Panc1 (cell line): Measurements from ENCODE around the gene C22orf39. TPM values are rescaled to one million over a fixed set of nuclear protein-coding genes. Genes with fewer than 3 reads are reported as not detected.

ENCODE experiments used
- ATAC-seq: fragments of 200-7000 bp; cut with Tn5 transposase; 2 replicates; pipeline ENCODE4 v1.9.1; 2020; ENCODE audit warnings: mild to moderate bottlenecking, moderate library complexity
- BruUV-seq: library from RNA; stranded (reverse); fragments of 400-500 nt; replicated peaks from 2 replicates; lab custom pipeline; 2021; lab: Mats Ljungman, UMichigan
- CTCF ChIA-PET: fragments of 300-600 bp; sonication (Branson Sonifier 250); formaldehyde crosslinking; loops from one replicate; lab custom pipeline; 2022; ENCODE audit warnings: antibody characterized with exemption; lab: Charles Lee
- POLR2A ChIA-PET: fragments of 300-600 bp; sonication (Branson Sonifier 250); formaldehyde crosslinking; loops from one replicate; lab custom pipeline; 2022; ENCODE audit warnings: antibody characterized with exemption; lab: Charles Lee
- DNase-seq: peaks from one replicate; pipeline ENCODE4 v3.0.0-alpha.2; 2010; ENCODE audit warnings: low read depth, low spot score
- H3K27ac ChIP-seq: 2 replicates; pipeline ENCODE4 v1.5.1; 2011; ENCODE audit warnings: mild to moderate bottlenecking, low read length, inconsistent platforms
- H3K27me3 ChIP-seq: fragments of 200-500 bp; sonication (Bioruptor generic); 2 replicates; pipeline ENCODE4 v1.6.0; 2014; ENCODE audit warnings: low read length, inconsistent platforms; ENCODE audit not compliant: control insufficient read depth, insufficient read depth
- H3K36me3 ChIP-seq: fragments of 200-500 bp; sonication (Bioruptor generic); 2 replicates; pipeline ENCODE4 v1.5.1; 2014; ENCODE audit warnings: inconsistent platforms, mild to moderate bottlenecking, low read length, moderate library complexity; ENCODE audit not compliant: control insufficient read depth, insufficient read depth
- H3K4me1 ChIP-seq: 2 replicates; pipeline ENCODE4 v1.5.1; 2011; ENCODE audit warnings: inconsistent platforms, mild to moderate bottlenecking, low read length, moderate library complexity; ENCODE audit not compliant: control insufficient read depth, insufficient read depth
- H3K4me3 ChIP-seq, 2 experiments: 2 replicates each; pipeline ENCODE4 v1.5.1; 2011 to 2012; ENCODE audit warnings: low read depth in 2 of 2, low read length in 2 of 2, mild to moderate bottlenecking in 2 of 2, inconsistent platforms in 1 of 2, moderate library complexity in 1 of 2
- H3K9me3 ChIP-seq: fragments of 200-500 bp; sonication (Bioruptor generic); 2 replicates; pipeline ENCODE4 v1.5.1; 2014; ENCODE audit warnings: low read depth, mild to moderate bottlenecking, inconsistent platforms, low read length, moderate library complexity; ENCODE audit not compliant: control insufficient read depth, insufficient read depth
- CTCF ChIP-seq: fragments of 450-650 bp; IDR thresholded peaks from 2 replicates; pipeline ENCODE4 v1.5.1; 2017; ENCODE audit warnings: mild to moderate bottlenecking
- POLR2AphosphoS5 ChIP-seq: IDR thresholded peaks from 2 replicates; pipeline ENCODE4 v1.6.1; 2012; ENCODE audit warnings: mild to moderate bottlenecking, low read depth, low read length, moderate library complexity
- SIN3A ChIP-seq: IDR thresholded peaks from 2 replicates; pipeline ENCODE4 v1.6.1; 2012; ENCODE audit warnings: low read depth, mild to moderate bottlenecking, low read length, moderate library complexity, borderline replicate concordance; ENCODE audit not compliant: insufficient read depth
- TCF7L2 ChIP-seq: IDR thresholded peaks from 2 replicates; pipeline ENCODE4 v1.6.1; 2011; ENCODE audit warnings: mild to moderate bottlenecking, low read depth, low read length, inconsistent platforms
- in situ Hi-C: cut with HindIII; loops from 2 replicates; pipeline ENCODE4 v1.10.0; 2016; ENCODE audit warnings: low sequenced_read_pairs, low pct_unique_long_range_greater_than_20kb
- intact Hi-C: fragments of 100-400 bp; cut with micrococcal nuclease; formaldehyde crosslinking; loops from one replicate; pipeline ENCODE4 v1.10.0; 2022; ENCODE audit not compliant: unreplicated experiment
- total RNA-seq: library from RNA; stranded (reverse); gene quantifications from one replicate; pipeline ENCODE4 v1.2.1, GENCODE V29; 2021; ENCODE audit not compliant: unreplicated experiment
- TF ChIP-seq, protein P1 (sequence below), 2 experiments: IDR thresholded peaks; 2 replicates each; pipeline ENCODE4 v1.6.1; 2011 to 2012; ENCODE audit warnings: low read depth in 2 of 2, control low read depth in 1 of 2, low read length in 1 of 2, mild to moderate bottlenecking in 1 of 2, moderate library complexity in 1 of 2; ENCODE audit not compliant: insufficient read depth in 1 of 2

C22orf39 gene
- total RNA-seq, 1 experiment from 2014 or later, result 20.5 TPM

- no TSS peak for BruUV-seq
- H3K27ac ChIP-seq, result no peak overlapping the region
- ChIA-PET CTCF (no interaction called here), POLR2A (no interaction called here)
- ATAC-seq (no peak), DNase-seq (no peak)
- in situ Hi-C loops, result no loop called here
- no peaks in the 10 kb centered on the region for H3K27me3 ChIP-seq
- no peak for TF ChIP-seq CTCF
- peaks cover 3% of the 10 kb centered on the region; the same call in 1 of the 2 replicates for H3K36me3 ChIP-seq
- no peaks in the 10 kb centered on the region for H3K4me1 ChIP-seq
- intact Hi-C loops, result no loop called here
- no peaks in the 10 kb centered on the region for H3K9me3 ChIP-seq
- no peak overlapping the region for H3K4me3 ChIP-seq
These were observed 53.0 kb downstream of the C22orf39 start for GRCh38 chr22:19394274-19395050.

- DNase-seq (no peak), ATAC-seq (no peak)
- intact Hi-C loops (no loop called here), in situ Hi-C loops (no loop called here)
- H3K27me3 ChIP-seq, result no peaks in the 10 kb centered on the region
- H3K4me3 ChIP-seq, result no peak overlapping the region
- no peak for TF ChIP-seq TCF7L2
- TF ChIP-seq CTCF, result no peak
- TF ChIP-seq POLR2AphosphoS5, result no peak
- TF ChIP-seq, protein P1, sequence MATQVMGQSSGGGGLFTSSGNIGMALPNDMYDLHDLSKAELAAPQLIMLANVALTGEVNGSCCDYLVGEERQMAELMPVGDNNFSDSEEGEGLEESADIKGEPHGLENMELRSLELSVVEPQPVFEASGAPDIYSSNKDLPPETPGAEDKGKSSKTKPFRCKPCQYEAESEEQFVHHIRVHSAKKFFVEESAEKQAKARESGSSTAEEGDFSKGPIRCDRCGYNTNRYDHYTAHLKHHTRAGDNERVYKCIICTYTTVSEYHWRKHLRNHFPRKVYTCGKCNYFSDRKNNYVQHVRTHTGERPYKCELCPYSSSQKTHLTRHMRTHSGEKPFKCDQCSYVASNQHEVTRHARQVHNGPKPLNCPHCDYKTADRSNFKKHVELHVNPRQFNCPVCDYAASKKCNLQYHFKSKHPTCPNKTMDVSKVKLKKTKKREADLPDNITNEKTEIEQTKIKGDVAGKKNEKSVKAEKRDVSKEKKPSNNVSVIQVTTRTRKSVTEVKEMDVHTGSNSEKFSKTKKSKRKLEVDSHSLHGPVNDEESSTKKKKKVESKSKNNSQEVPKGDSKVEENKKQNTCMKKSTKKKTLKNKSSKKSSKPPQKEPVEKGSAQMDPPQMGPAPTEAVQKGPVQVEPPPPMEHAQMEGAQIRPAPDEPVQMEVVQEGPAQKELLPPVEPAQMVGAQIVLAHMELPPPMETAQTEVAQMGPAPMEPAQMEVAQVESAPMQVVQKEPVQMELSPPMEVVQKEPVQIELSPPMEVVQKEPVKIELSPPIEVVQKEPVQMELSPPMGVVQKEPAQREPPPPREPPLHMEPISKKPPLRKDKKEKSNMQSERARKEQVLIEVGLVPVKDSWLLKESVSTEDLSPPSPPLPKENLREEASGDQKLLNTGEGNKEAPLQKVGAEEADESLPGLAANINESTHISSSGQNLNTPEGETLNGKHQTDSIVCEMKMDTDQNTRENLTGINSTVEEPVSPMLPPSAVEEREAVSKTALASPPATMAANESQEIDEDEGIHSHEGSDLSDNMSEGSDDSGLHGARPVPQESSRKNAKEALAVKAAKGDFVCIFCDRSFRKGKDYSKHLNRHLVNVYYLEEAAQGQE (IDR thresholded peaks at IDR 0.05; ENCODE audit: insufficient read depth in 1 of 2, low read depth in 2 of 2, low read length in 1 of 2), result no peak
- TF ChIP-seq SIN3A, result no peak
- H3K27ac ChIP-seq, result no peak overlapping the region
- ChIA-PET CTCF (no interaction called here), POLR2A (no interaction called here)
- BruUV-seq, result no TSS peak
- H3K4me1 ChIP-seq, result no peaks in the 10 kb centered on the region
- no peaks in the 10 kb centered on the region for H3K9me3 ChIP-seq
- peaks cover 3% of the 10 kb centered on the region; the same call in 1 of the 2 replicates for H3K36me3 ChIP-seq
These were observed 53.8 kb downstream of the C22orf39 start for GRCh38 chr22:19393704-19394103.

Other genes with a start within 250 kb of the C22orf39 start
- 11.9 TPM for gene CLTCL1, start 156.0 kb downstream of the C22orf39 start, total RNA-seq
- gene HIRA, start 16.0 kb downstream of the C22orf39 start, total RNA-seq, result 23.8 TPM
- gene MRPL40, start 15.2 kb downstream of the C22orf39 start, total RNA-seq, result 36.3 TPM
- 82.8 TPM for gene UFD1, start 31.5 kb upstream of the C22orf39 start, total RNA-seq
- 26.1 TPM for gene CDC45, start 32.2 kb upstream of the C22orf39 start, total RNA-seq
- 0.18 TPM for gene CLDN5, start 76.7 kb upstream of the C22orf39 start, total RNA-seq